NCI-H226 (cell line): Measurements from ENCODE around the gene KCTD3.
A peak's percentile ranks its signal among the peaks of the same experiment; 100 is the strongest.

Source experiments
- DNase-seq: peaks from one replicate; pipeline ENCODE4 v3.0.0-alpha.2; 2015

Gene KCTD3

GRCh38 chr1:215566556-215567490, at the start of gene KCTD3:
Gene KCTD3 (plus strand): TSS chr1:215567304. CDS start chr1:215567686, 382 bp downstream.
- DNase-seq, result peak; percentile 46

- no peak for DNase-seq
These were observed 49.6 kb upstream of the KCTD3 start for GRCh38 chr1:215517441-215517891.

- no peak for DNase-seq
These were observed 48.5 kb upstream of the KCTD3 start for GRCh38 chr1:215518594-215518993.

GRCh38 chr1:215521279-215521678, 45.8 kb upstream of the KCTD3 start:
- no peak for DNase-seq

GRCh38 chr1:215523128-215523861, 43.8 kb upstream of the KCTD3 start:
- DNase-seq, result no peak

GRCh38 chr1:215523906-215524305, 43.2 kb upstream of the KCTD3 start:
- DNase-seq, result no peak

- DNase-seq, result no peak
These were observed 40.8 kb upstream of the KCTD3 start for GRCh38 chr1:215526147-215526845.

GRCh38 chr1:215526846-215527151, 40.3 kb upstream of the KCTD3 start:
- DNase-seq, result no peak

- DNase-seq, result no peak
These were observed 38.0 kb upstream of the KCTD3 start for GRCh38 chr1:215529111-215529510.

GRCh38 chr1:215529571-215529970, 37.5 kb upstream of the KCTD3 start:
- no peak for DNase-seq

GRCh38 chr1:215530401-215530984, 36.6 kb upstream of the KCTD3 start:
- no peak for DNase-seq

GRCh38 chr1:215539803-215540570, 27.1 kb upstream of the KCTD3 start:
- DNase-seq, result peak; percentile 67

GRCh38 chr1:215542301-215542700, 24.8 kb upstream of the KCTD3 start:
- DNase-seq, result no peak

- DNase-seq, result peak; percentile 71
These were observed 23.9 kb upstream of the KCTD3 start for GRCh38 chr1:215543191-215543606.

GRCh38 chr1:215543806-215544205, 23.3 kb upstream of the KCTD3 start:
- DNase-seq, result no peak

GRCh38 chr1:215544566-215544965, 22.5 kb upstream of the KCTD3 start:
- DNase-seq, result no peak

- DNase-seq, result no peak
These were observed 22.0 kb upstream of the KCTD3 start for GRCh38 chr1:215545096-215545495.

GRCh38 chr1:215547011-215547410, 20.1 kb upstream of the KCTD3 start:
- no peak for DNase-seq

GRCh38 chr1:215551806-215552205, 15.3 kb upstream of the KCTD3 start:
- no peak for DNase-seq

- no peak for DNase-seq
These were observed 12.2 kb upstream of the KCTD3 start for GRCh38 chr1:215554865-215555264.

- no peak for DNase-seq
These were observed 11.6 kb upstream of the KCTD3 start for GRCh38 chr1:215555531-215555930.

GRCh38 chr1:215556996-215557395, 10.1 kb upstream of the KCTD3 start:
- no peak for DNase-seq
